Right lobe of liver (tissue), 6 donors: ENCODE measurements around the gene KAT6B. TPM values are rescaled to one million over a fixed set of nuclear protein-coding genes. Genes with fewer than 3 reads are reported as not detected.

Experiments
- ATAC-seq, 4 donors: fragments of 200-7000 bp; cut with Tn5 transposase; one replicate each; pipeline ENCODE4 v1.9.1; 2020; ENCODE audit warnings: mild to moderate bottlenecking in 4 of 4, moderate library complexity in 4 of 4
- DNase-seq, 3 donors: peaks; one replicate each; pipeline ENCODE4 v3.0.0-alpha.2; 2020
- H3K27ac ChIP-seq, 3 donors: fragments of 200-600 bp; one replicate each; pipeline ENCODE4 v1.8.0; 2022
- H3K27me3 ChIP-seq, 2 donors: fragments of 200-600 bp; one replicate each; pipeline ENCODE4 v1.8.0; 2022
- H3K36me3 ChIP-seq, 4 donors: fragments of 200-600 bp; sonication (generic) in 1 of 4; one replicate each; pipeline versions ENCODE4 v1.5.1 to v1.8.0; 2017 to 2022; ENCODE audit warnings: control low read depth in 1 of 4
- H3K4me1 ChIP-seq, 4 donors: fragments of 200-600 bp; sonication (generic) in 1 of 4; one replicate each; pipeline versions ENCODE4 v1.5.1 to v1.8.0; 2017 to 2022; ENCODE audit warnings: control low read depth in 1 of 4
- H3K4me3 ChIP-seq, 3 donors: fragments of 200-600 bp; one replicate each; pipeline ENCODE4 v1.8.0; 2022
- H3K9me3 ChIP-seq, 4 donors: fragments of 200-600 bp; sonication (generic) in 1 of 4; one replicate each; pipeline versions ENCODE4 v1.5.1 to v1.8.0; 2017 to 2022; ENCODE audit warnings: control low read depth in 1 of 4
- POLR2A ChIP-seq: fragments of 450-650 bp; IDR thresholded peaks from one replicate; pipeline ENCODE4 v1.6.1; 2017; ENCODE audit warnings: antibody characterized with exemption, mild to moderate bottlenecking
- WGBS: methylation state at CpG from one replicate; pipeline ENCODE4 v1.1.6; 2018; ENCODE audit warnings: low coverage, low lambda C conversion rate; ENCODE audit not compliant: insufficient coverage; ENCODE audit errors: missing lambda C conversion rate; 5-methylcytosine and 5-hydroxymethylcytosine counted together
- intact Hi-C, 2 donors: fragments of 100-400 bp; cut with DNase I; formaldehyde crosslinking; loops; one replicate each; pipeline versions ENCODE4 v1.11.2 to v1.14.1; 2022
- total RNA-seq, 6 experiments: library from RNA; depleted of rRNA in 2 of 6; stranded (reverse); fragments of >200 nt in 2 of 6; fragmentation: NEBNext Ultra II Directional in 3 of 6; extraction: Animal tissue kit (Norgen Biotek cat#: 25700) in 3 of 6; gene quantifications; one replicate each; pipeline versions ENCODE4 v1.1.0 to v1.2.4, GENCODE V29; 2016 to 2023
- TF ChIP-seq, protein P1 (sequence below), 4 donors: fragments of 200-600 bp in 3 of 4; fragments of 450-650 bp in 1 of 4; IDR thresholded peaks; one replicate each; pipeline versions ENCODE4 v1.5.1 to v1.8.0; 2016 to 2022; ENCODE audit warnings: antibody characterized with exemption in 4 of 4, mild to moderate bottlenecking in 2 of 4
- donor health status: DM: no; HTN: yes; CAD: no.
- donor health status: DM: no; HTN: no; CAD: no.
- donor health status: DM: no; HTN: no; CAD: no.
- donor health status: DM: no; HTN: yes; CAD: no.
- donor health status: DM: no; HTN: yes; CAD: no.

Gene KAT6B
- total RNA-seq, 6 experiments from 2014 or later: 9.2 to 17.1 (median 10.3) TPM

DNA sequence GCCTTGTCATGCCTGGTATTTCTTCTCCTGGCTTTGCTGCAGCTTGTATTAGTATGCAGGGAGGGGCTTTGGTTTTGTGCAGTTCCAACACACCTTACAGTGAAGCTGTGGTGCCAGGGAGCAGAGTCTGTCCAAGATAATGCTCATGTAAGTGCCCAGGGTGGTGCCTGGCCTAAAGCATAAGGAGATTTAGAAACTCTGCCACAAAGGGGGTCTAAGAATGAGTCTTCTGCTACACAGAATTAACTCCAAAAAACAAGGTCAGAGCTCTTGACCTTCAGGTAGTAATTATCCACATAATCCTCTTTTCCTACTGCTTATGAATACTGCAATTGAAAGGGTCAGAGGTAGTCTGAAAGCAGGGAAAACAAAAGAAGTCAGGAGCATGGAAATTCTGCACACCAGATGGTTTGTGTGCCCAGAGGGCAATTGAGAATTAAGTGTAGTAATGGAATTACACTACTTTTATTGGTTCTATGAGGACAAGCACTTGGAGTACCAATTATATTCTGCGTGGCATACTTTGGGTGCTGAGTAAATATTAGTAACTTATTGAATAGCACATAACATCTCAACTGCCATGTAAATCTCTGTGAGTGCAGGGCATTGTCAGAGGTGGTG lies 121.5 kb downstream of the KAT6B start:
- ATAC-seq (peak in 2 of 4 donors; percentile 23 to 29), DNase-seq (no peak)
- Histone ChIP-seq H3K27me3 (no peaks in the 10 kb centered on the region), H3K36me3 (no peaks in the 10 kb centered on the region), H3K27ac (no peak overlapping the region), H3K4me3 (no peak overlapping the region), H3K9me3 (no peaks in the 10 kb centered on the region), H3K4me1 (peaks cover 0 to 21% (median 10%) of the 10 kb centered on the region in 4 donors)
- 100% methylated on average over 1 of the region's 1 CpG for WGBS
- intact Hi-C loops: no loop called here
- TF ChIP-seq POLR2A: no peak
- TF ChIP-seq, protein P1, sequence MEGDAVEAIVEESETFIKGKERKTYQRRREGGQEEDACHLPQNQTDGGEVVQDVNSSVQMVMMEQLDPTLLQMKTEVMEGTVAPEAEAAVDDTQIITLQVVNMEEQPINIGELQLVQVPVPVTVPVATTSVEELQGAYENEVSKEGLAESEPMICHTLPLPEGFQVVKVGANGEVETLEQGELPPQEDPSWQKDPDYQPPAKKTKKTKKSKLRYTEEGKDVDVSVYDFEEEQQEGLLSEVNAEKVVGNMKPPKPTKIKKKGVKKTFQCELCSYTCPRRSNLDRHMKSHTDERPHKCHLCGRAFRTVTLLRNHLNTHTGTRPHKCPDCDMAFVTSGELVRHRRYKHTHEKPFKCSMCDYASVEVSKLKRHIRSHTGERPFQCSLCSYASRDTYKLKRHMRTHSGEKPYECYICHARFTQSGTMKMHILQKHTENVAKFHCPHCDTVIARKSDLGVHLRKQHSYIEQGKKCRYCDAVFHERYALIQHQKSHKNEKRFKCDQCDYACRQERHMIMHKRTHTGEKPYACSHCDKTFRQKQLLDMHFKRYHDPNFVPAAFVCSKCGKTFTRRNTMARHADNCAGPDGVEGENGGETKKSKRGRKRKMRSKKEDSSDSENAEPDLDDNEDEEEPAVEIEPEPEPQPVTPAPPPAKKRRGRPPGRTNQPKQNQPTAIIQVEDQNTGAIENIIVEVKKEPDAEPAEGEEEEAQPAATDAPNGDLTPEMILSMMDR (IDR thresholded peaks at IDR 0.05): no peak

DNA sequence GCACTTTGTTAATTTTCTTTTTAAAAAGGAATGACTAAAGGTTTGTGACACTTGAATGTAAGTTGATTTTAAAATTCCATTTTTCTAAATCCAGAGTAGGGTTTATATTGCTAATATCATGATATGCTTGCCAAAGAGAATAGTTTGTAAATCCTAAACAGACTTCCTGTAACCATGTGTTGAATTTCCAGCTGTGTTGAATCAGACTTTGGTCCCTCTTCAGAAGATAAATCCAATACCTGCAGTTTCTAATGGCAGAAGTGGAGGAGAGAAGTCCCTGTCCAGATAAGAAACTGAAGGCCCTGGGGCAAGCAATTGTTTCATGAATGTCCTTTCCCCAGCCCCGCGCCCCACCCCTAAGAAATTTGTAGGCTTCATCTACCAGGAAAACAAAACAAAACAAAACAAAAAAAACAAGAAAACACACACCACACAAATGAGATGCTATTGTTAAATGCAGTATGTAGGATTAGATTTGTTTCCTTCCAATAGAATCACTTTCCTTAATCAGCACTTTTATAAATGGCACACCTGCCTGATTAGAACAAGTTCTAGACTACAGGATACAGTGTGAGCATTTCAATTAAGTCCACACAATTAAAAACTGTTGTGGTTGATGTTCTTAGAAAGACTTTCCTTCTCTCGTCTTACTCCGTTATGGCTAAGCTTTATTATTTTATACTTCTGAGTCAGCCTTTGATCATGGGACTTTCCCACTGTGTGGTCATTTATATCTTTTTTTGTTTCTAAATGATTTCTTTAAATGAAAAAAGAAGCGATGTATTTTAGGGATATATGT lies 122.8 kb downstream of the KAT6B start:
- H3K27me3 ChIP-seq: no peaks in the 10 kb centered on the region
- H3K9me3 ChIP-seq: no peaks in the 10 kb centered on the region
- peaks cover 0 to 28% (median 11%) of the 10 kb centered on the region in 4 donors for H3K4me1 ChIP-seq
- DNase-seq: no peak
- H3K36me3 ChIP-seq: no peaks in the 10 kb centered on the region
- no peak overlapping the region for H3K27ac ChIP-seq
- TF ChIP-seq, protein P1 (IDR thresholded peaks at IDR 0.05): no peak
- no peak for TF ChIP-seq POLR2A
- intact Hi-C loops: no loop called here
- 80% methylated on average over 5 of the region's 5 CpGs for WGBS
- ATAC-seq: peak; percentile 59 to 81 (median 74)
- H3K4me3 ChIP-seq: no peak overlapping the region

DNA sequence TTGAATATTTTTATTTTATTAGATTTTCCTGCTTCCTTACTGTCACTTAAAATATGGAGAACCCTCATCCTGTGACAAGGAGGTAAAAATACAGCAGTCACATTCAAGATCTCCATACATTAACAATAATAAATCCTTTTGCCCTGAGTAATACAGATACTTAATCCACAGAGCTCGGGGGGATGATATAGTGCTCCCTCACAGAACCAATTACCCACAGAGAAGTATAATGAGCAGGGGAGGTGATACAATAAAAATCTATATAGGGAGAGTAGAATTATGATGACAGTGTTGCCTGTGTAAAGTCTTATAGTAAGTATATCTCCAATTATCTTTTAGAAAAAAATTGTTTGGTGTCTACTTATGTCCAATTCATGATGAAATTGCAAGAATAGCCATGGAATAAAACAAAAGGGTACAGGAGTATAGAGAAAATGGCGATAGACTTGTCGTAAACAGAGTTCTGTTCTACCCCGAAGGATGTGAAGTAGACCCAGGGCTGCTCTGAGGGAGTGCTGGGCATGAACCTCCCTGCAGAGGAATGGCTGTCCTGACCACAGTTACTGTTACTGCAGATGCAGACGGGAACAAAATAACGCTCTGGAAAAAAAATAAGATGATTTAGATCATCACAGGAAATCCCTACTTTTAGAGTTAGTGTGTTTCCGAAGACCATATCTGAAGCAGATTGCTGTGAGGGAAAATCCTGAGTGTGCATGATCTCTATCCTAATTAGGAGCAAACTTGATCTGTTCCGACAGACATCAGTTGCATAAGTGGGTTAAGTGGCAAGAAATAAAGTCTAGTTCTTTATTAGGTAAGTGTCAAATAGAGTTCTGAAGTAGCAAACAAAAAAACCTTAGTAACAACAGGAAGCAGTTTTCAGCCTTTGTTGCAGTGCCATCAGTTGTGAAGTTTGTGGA lies 123.7 kb downstream of the KAT6B start:
- no peaks in the 10 kb centered on the region for H3K9me3 ChIP-seq
- no peak for ATAC-seq
- H3K27ac ChIP-seq: no peak overlapping the region
- H3K4me3 ChIP-seq: no peak overlapping the region
- intact Hi-C loops: no loop called here
- H3K4me1 ChIP-seq: peaks cover 0 to 28% (median 11%) of the 10 kb centered on the region in 4 donors
- no peaks in the 10 kb centered on the region for H3K36me3 ChIP-seq
- WGBS: 84% methylated on average over 8 of the region's 8 CpGs
- TF ChIP-seq, protein P1 (IDR thresholded peaks at IDR 0.05): no peak
- TF ChIP-seq POLR2A: no peak
- no peaks in the 10 kb centered on the region for H3K27me3 ChIP-seq
- DNase-seq: no peak

DNA sequence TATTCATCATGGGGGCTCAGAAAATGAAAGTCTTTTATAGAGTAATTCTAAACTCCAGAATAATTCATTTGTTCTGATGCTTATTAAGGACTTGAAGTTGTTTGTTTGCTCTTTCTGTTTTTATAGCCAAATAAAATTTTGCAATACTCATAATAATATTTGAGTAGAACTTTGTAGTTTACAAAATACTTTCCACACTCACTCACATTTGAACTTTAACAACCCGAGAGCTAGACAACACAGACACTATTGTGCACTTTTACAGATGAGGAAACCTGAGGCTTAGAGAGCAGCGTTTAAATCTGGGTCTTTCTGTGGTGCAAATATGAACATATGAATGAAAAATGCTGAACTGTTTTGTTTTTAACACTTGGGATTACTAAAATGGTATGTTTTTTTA lies 126.8 kb downstream of the KAT6B start:
- H3K27me3 ChIP-seq: no peaks in the 10 kb centered on the region
- H3K36me3 ChIP-seq: no peaks in the 10 kb centered on the region
- H3K4me3 ChIP-seq: no peak overlapping the region
- no peak overlapping the region for H3K27ac ChIP-seq
- intact Hi-C loops: no loop called here
- no peaks in the 10 kb centered on the region for H3K9me3 ChIP-seq
- DNase-seq: no peak
- 40% methylated on average over 2 of the region's 2 CpGs for WGBS
- ATAC-seq: peak in 2 of 4 donors; percentile 24 to 61
- H3K4me1 ChIP-seq: peaks cover 0 to 34% (median 12%) of the 10 kb centered on the region in 4 donors
- TF ChIP-seq POLR2A: no peak
- TF ChIP-seq, protein P1 (IDR thresholded peaks at IDR 0.05): no peak
